Activated naive CD4-positive, alpha-beta T cell (primary cell): ENCODE data around the gene BGN.

Source experiments
- DNase-seq, 4 experiments: peaks; one replicate each; lab custom pipeline; 2025; lab: John Stamatoyannopoulos, UW

BGN gene

GRCh38 chrX:153482376-153483015 lies 12.3 kb upstream of the BGN start:
- no peak for DNase-seq

DNA sequence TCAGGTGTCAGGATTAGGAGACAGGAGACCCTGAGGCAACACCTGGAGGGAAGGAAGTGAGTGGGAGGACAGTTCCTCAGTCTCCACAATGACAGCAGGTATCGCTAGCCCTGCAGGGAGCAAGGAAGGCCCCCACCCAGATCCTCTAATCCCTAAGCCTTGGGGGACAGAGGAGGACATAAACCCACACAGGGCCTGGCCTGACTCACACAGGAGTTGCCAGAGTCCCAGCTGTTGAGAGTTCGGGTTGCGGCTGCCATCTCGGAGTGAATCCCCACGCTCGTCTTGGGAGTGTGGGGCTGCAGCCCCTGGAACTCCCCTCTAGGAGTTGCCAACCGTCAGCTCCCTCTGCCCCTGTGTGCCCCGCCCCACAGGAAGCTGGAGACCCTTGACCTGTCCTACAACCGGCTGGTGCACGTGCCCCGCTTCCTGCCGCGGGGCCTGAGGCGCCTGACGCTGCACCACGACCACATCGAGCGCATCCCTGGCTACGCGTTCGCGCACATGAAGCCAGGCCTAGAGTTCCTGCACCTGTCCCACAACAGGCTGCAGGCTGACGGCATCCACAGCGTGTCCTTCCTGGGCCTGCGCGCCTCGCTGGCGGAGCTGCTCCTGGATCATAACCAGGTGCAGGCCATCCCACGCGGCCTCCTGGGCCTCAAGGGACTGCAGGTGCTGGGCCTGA lies 9.2 kb upstream of the BGN start:
- DNase-seq: no peak

- DNase-seq: no peak
Observed at GRCh38 chrX:153486171-153486570, 8.6 kb upstream of the BGN start.

DNA sequence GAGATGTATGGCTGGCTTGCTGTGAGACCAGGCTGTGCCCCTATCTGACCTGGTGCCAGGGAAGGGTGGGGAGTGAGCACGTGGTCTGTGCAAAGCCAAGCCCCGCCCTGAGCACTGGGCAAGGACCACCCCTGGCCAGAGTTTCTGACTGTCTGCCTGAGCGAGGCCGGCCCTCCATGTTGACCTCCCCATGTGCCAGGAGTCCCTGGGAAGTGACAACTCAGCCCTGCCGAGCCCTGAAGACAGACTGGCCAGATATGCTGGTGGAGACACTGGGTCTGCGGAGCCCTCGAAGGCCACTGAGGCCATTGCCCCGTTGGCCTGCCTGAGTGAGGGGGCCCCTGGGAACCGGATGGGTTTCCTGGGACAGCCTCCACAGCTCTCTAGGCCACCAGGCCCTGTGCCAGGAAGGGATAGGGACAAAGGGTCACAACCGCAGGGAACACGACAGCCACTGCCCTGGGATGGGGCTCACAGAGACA lies 7.1 kb upstream of the BGN start:
- DNase-seq: no peak

- DNase-seq: no peak
Observed at GRCh38 chrX:153488231-153488914, 6.4 kb upstream of the BGN start.

- DNase-seq: no peak
Observed at GRCh38 chrX:153490217-153490930, 4.4 kb upstream of the BGN start.

DNA sequence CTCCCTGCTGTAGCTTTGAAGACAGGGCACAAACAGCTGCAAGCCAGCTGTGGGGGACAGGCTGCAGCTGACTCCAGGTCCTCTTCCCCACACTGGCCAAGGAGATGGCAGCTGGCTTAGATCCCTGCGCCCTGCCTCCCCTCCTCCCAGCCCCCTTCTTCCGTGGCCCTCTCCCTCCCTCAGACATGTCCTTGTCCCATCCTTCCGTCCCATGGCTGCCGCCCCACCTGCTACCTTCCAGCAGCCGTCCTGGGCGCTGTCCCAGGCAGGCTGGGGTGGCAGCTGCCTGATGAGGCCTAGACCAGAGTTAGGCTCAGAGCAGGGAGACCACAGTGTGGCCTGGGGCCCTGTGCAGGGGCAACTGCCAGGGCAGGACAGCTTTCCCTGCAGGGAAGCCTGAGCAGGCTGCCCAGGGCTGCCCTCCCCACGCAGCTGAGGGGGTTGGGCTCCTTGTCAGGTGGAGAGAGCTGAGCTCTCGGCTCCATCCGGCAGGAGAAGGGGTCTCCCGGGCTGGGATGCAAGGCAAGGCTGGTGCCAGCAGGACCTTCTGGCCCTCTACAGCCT lies 3.3 kb upstream of the BGN start:
- no peak for DNase-seq

DNA sequence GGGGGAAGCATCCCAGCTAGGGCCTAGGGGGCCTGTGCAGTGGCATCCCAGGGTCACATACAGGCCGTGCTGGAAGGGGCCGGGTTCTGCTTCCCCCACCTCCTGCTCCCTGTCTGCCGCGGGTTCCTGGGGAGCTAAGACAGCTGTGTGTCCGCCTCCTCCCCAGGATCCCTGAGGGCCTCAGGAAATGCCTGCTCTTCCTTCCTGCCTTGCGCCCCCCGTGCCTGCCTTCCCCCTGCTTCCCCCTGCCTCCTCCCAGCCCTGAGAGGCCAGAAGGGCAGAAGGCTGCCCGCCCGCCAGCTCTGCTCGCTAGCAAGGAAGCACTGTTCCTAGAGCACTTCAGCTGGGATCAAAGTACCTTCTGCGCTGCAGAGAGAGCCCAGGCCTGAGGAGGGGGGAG lies 2.9 kb upstream of the BGN start:
- no peak for DNase-seq

DNA sequence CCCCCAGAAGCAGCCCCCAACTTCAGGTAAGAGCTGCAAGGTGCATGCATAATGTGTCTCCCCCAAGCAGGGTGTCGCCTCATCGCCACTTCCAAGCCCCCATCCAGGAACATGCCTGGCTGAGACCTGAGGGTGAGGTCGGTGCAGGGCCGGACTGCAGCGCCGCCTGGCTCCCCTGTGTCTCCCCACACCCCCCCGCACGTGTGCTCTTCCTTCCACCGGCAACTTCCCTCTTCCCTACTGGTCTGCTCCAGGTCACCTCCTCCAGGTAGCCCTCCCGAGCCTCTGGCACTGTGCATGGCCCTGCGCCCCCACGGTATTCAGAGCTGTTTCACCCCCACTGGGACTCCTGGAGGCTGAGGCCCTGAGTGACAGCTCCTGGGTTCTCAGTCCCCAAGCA lies 2.2 kb upstream of the BGN start:
- DNase-seq: no peak

- DNase-seq: no peak
Observed at GRCh38 chrX:153493085-153493484, 1.7 kb upstream of the BGN start.

GRCh38 chrX:153494061-153494460 lies 719 bp upstream of the BGN start:
- no peak for DNase-seq

- DNase-seq: no peak
Observed at GRCh38 chrX:153495362-153495751, 577 bp downstream of the BGN start.

DNA sequence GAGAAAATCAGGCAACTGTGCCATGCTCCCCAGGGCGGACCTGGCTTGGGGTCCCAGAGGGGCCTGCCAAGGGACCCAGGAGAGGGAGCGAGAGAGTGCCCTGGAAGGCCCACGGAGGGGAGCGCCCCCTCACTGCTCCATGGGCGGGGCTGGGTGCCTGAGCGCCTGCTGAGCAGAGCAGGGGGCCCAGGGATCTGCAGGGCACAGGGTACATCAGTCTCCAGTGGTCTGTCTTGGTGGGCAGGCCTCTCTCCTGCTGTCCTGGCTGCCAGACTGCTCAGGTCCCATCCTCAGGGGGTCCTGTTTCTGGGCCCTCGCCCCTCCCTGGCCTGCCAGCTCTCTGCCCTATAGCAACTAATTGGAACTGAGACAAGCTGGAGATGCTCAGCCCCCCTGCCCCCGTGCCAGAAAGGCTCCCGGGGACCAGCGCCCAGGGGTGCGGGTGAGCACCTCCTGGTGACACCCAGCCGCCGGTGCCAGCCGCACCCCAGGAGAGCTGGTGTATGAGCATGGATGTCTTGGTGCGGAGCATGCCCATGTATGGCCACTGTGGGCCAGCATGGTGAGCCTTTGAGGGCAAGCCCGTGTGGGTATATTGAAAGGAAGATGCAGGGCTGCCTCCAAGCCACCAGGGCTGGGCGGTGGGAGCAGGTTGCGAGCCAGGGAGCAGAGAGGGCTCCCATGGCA lies 1.3 kb downstream of the BGN start:
- DNase-seq: no peak

GRCh38 chrX:153496590-153496959 lies 1.8 kb downstream of the BGN start:
- no peak for DNase-seq

DNA sequence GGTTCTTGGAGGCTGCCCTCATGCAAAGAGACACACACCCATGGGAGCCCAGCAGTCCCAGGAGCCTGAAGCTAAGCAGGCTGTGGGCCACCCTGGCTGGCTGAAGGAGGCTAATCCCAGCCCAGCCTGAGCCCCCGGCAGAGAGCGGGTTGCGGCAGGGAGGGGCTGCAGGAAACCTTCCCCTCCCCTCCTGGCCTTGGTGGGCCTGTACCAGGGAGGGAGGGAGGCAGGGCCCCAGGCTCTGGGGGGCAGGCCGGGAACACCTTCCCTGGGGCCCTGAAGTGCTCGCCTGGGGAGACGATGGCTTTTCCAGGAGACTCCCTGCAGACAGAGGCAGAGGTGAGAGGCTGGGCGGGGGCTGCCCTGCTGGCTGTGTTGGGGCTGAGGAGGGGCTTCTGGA lies 3.7 kb downstream of the BGN start:
- DNase-seq: no peak

GRCh38 chrX:153499341-153499740 lies 4.6 kb downstream of the BGN start:
- DNase-seq: no peak

GRCh38 chrX:153499876-153500275 lies 5.1 kb downstream of the BGN start:
- no peak for DNase-seq

DNA sequence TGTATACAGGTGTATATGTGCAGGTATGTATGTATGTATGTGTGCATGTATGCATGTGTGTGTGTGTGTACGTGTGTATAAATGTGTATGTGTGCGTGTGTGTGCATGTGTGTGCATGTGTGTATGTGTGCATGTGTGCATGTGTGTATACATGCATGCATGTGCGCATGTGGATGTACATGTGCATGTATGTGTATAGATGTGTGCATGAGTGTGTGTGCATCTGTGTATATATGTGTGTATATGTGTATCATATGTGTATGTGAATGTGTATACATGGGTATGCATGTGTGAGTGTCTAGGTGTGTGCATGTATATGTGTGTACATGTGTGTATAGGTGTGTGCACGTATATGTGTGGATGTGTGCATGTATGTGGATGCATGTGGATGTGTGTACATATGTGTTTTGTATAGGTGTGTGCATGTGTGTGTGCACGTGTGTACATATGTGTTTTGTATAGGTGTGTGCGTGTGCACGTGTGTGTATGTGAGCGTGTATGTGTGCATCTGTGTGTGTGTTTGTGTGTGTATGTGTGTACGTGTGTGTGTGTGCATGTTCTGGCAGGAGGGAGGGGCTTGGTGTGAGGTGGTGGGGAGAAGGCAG lies 6.0 kb downstream of the BGN start:
- no peak for DNase-seq

- no peak for DNase-seq
Observed at GRCh38 chrX:153501530-153501929, 6.8 kb downstream of the BGN start.

GRCh38 chrX:153502131-153502530 lies 7.4 kb downstream of the BGN start:
- DNase-seq: no peak

- no peak for DNase-seq
Observed at GRCh38 chrX:153502796-153503195, 8.0 kb downstream of the BGN start.
